HCT116 (cell line): ENCODE measurements around the gene CHAD.

Experiments used
- CEBPB ChIP-seq: IDR thresholded peaks from 2 replicates; pipeline ENCODE4 v1.6.1; 2012; ENCODE audit warnings: low read depth
- EZH2 ChIP-seq: fragments of 200-600 bp; sonication (generic); IDR thresholded peaks from 2 replicates; pipeline ENCODE4 v1.6.1; 2017; ENCODE audit warnings: antibody characterized with exemption, mixed run types
- EZH2phosphoT487 ChIP-seq: fragments of 200-600 bp; IDR thresholded peaks from 2 replicates; pipeline ENCODE4 v1.6.1; 2018; ENCODE audit warnings: antibody characterized with exemption, borderline replicate concordance
- POLR2A ChIP-seq: IDR thresholded peaks from 2 replicates; pipeline ENCODE4 v1.7.0; 2011; ENCODE audit warnings: borderline replicate concordance; ENCODE audit not compliant: insufficient read depth, insufficient read length; ENCODE audit errors: extremely low read depth
- TF ChIP-seq, protein P1 (sequence below), 3 experiments: fragments of 200-600 bp in 1 of 3; sonication (generic) in 1 of 3; IDR thresholded peaks in 2 of 3; conservative IDR thresholded peaks in 1 of 3; 2 replicates each; pipeline ENCODE4 v1.5.1; 2012 to 2017; ENCODE audit warnings: low read depth in 2 of 3, low read length in 2 of 3, antibody characterized with exemption in 1 of 3, borderline replicate concordance in 1 of 3, control low read depth in 1 of 3, mild to moderate bottlenecking in 1 of 3, mixed read lengths in 1 of 3, mixed run types in 1 of 3, moderate library complexity in 1 of 3; ENCODE audit not compliant: insufficient read depth in 1 of 3
- TF ChIP-seq, protein P2 (sequence below): IDR thresholded peaks from 2 replicates; pipeline ENCODE4 v1.6.1; 2012; ENCODE audit warnings: low read depth

- TF ChIP-seq, protein P1, sequence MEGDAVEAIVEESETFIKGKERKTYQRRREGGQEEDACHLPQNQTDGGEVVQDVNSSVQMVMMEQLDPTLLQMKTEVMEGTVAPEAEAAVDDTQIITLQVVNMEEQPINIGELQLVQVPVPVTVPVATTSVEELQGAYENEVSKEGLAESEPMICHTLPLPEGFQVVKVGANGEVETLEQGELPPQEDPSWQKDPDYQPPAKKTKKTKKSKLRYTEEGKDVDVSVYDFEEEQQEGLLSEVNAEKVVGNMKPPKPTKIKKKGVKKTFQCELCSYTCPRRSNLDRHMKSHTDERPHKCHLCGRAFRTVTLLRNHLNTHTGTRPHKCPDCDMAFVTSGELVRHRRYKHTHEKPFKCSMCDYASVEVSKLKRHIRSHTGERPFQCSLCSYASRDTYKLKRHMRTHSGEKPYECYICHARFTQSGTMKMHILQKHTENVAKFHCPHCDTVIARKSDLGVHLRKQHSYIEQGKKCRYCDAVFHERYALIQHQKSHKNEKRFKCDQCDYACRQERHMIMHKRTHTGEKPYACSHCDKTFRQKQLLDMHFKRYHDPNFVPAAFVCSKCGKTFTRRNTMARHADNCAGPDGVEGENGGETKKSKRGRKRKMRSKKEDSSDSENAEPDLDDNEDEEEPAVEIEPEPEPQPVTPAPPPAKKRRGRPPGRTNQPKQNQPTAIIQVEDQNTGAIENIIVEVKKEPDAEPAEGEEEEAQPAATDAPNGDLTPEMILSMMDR (IDR thresholded peaks at IDR 0.05 in 2 of 3, conservative IDR thresholded peaks at IDR 0.05 in 1 of 3; ENCODE audit: borderline replicate concordance in 1 of 3, insufficient read depth in 1 of 3, low read depth in 2 of 3, low read length in 2 of 3): no peak
- no peak for TF ChIP-seq POLR2A
- no peak for TF ChIP-seq CEBPB
- TF ChIP-seq, protein P2, sequence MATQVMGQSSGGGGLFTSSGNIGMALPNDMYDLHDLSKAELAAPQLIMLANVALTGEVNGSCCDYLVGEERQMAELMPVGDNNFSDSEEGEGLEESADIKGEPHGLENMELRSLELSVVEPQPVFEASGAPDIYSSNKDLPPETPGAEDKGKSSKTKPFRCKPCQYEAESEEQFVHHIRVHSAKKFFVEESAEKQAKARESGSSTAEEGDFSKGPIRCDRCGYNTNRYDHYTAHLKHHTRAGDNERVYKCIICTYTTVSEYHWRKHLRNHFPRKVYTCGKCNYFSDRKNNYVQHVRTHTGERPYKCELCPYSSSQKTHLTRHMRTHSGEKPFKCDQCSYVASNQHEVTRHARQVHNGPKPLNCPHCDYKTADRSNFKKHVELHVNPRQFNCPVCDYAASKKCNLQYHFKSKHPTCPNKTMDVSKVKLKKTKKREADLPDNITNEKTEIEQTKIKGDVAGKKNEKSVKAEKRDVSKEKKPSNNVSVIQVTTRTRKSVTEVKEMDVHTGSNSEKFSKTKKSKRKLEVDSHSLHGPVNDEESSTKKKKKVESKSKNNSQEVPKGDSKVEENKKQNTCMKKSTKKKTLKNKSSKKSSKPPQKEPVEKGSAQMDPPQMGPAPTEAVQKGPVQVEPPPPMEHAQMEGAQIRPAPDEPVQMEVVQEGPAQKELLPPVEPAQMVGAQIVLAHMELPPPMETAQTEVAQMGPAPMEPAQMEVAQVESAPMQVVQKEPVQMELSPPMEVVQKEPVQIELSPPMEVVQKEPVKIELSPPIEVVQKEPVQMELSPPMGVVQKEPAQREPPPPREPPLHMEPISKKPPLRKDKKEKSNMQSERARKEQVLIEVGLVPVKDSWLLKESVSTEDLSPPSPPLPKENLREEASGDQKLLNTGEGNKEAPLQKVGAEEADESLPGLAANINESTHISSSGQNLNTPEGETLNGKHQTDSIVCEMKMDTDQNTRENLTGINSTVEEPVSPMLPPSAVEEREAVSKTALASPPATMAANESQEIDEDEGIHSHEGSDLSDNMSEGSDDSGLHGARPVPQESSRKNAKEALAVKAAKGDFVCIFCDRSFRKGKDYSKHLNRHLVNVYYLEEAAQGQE: no peak
- no peak for TF ChIP-seq EZH2
- no peak for TF ChIP-seq EZH2phosphoT487
These were observed 3.6 kb upstream of the CHAD start for GRCh38 chr17:50472286-50472685.
